Epidermal melanocyte (primary cell): ENCODE measurements around the gene VAPA.

Experiments used
- DNase-seq: peaks from one replicate; pipeline ENCODE4 v3.0.0; 2011; ENCODE audit warnings: low spot score; ENCODE audit not compliant: insufficient read length

VAPA gene

GRCh38 chr18:9973470-9973869, 59.7 kb downstream of the VAPA start:
- no peak for DNase-seq

- no peak for DNase-seq
These were observed 60.6 kb downstream of the VAPA start for GRCh38 chr18:9974279-9974915.

GRCh38 chr18:9975658-9976057, 61.8 kb downstream of the VAPA start:
- DNase-seq, result no peak

GRCh38 chr18:9982711-9983110, 68.9 kb downstream of the VAPA start:
- no peak for DNase-seq

- no peak for DNase-seq
These were observed 70.3 kb downstream of the VAPA start for GRCh38 chr18:9984080-9984479.

GRCh38 chr18:9985641-9986040, 71.8 kb downstream of the VAPA start:
- DNase-seq, result no peak

- DNase-seq, result no peak
These were observed 72.5 kb downstream of the VAPA start for GRCh38 chr18:9986156-9986930.

GRCh38 chr18:9987345-9987744, 73.5 kb downstream of the VAPA start:
- no peak for DNase-seq

GRCh38 chr18:9987931-9988330, 74.1 kb downstream of the VAPA start:
- DNase-seq, result no peak

GRCh38 chr18:9988665-9989064, 74.8 kb downstream of the VAPA start:
- no peak for DNase-seq

GRCh38 chr18:9989481-9989880, 75.7 kb downstream of the VAPA start:
- no peak for DNase-seq

- no peak for DNase-seq
These were observed 77.5 kb downstream of the VAPA start for GRCh38 chr18:9991011-9992000.

GRCh38 chr18:9992300-9992972, 78.6 kb downstream of the VAPA start:
- DNase-seq, result no peak

GRCh38 chr18:9992973-9993520, 79.2 kb downstream of the VAPA start:
- no peak for DNase-seq

GRCh38 chr18:9993521-9994025, 79.8 kb downstream of the VAPA start:
- DNase-seq, result no peak

GRCh38 chr18:9994026-9994570, 80.3 kb downstream of the VAPA start:
- DNase-seq, result no peak

- DNase-seq, result no peak
These were observed 81.0 kb downstream of the VAPA start for GRCh38 chr18:9994701-9995235.

GRCh38 chr18:9995631-9996030, 81.8 kb downstream of the VAPA start:
- no peak for DNase-seq

GRCh38 chr18:9996094-9996493, 82.3 kb downstream of the VAPA start:
- DNase-seq, result no peak

- DNase-seq, result no peak
These were observed 83.9 kb downstream of the VAPA start for GRCh38 chr18:9997711-9998110.
